GM12878 (cell line): ENCODE results near the gene ANOS1. TPM values are rescaled to one million over a fixed set of nuclear protein-coding genes. Genes with fewer than 3 reads are reported as not detected.

Experiments used
- BCLAF1 ChIP-seq: fragments of 450-650 bp; IDR thresholded peaks from 2 replicates; pipeline ENCODE4 v1.6.1; 2017; ENCODE audit warnings: antibody characterized with exemption, mild to moderate bottlenecking, moderate library complexity
- CEBPB ChIP-seq, 2 experiments: fragments of 150-350 bp in 1 of 2; IDR thresholded peaks; 2 replicates each; pipeline ENCODE4 v1.6.1; 2012 to 2014; ENCODE audit warnings: low read depth in 2 of 2, low read length in 2 of 2, borderline replicate concordance in 1 of 2, inconsistent platforms in 1 of 2
- CHD4 ChIP-seq: fragments of 200-600 bp; sonication (generic); IDR thresholded peaks from 2 replicates; pipeline ENCODE4 v1.6.1; 2016; ENCODE audit warnings: mild to moderate bottlenecking
- IKZF1 ChIP-seq: fragments of 450-650 bp; conservative IDR thresholded peaks from 2 replicates; pipeline ENCODE4 v1.6.1; 2017; ENCODE audit warnings: antibody characterized with exemption, mild to moderate bottlenecking
- MXI1 ChIP-seq: fragments of 150-350 bp; IDR thresholded peaks from 2 replicates; pipeline ENCODE4 v1.6.1; 2011; ENCODE audit warnings: low read depth, mild to moderate bottlenecking, inconsistent platforms, low read length, improper control_type of control experiment
- RAD51 ChIP-seq: fragments of 450-650 bp; IDR thresholded peaks from 2 replicates; pipeline ENCODE4 v1.6.1; 2016; ENCODE audit warnings: moderate library complexity, mild to moderate bottlenecking, inconsistent platforms
- ZNF592 ChIP-seq: fragments of 450-650 bp; IDR thresholded peaks from 2 replicates; pipeline ENCODE4 v1.6.1; 2017; ENCODE audit warnings: mild to moderate bottlenecking, moderate library complexity
- ZZZ3 ChIP-seq: IDR thresholded peaks from 2 replicates; pipeline ENCODE4 v1.6.1; 2011; ENCODE audit warnings: low read depth; ENCODE audit not compliant: control insufficient read depth, insufficient read length
- polyA plus RNA-seq, 11 experiments: library from polyadenylated mRNA; depleted of rRNA in 4 of 11; unstranded in 6 of 11; stranded (reverse) in 5 of 11; fragments of >200 nt; fragmentation: Nextera tagmentation in 4 of 11; fragmentation: Illumina TruSeq in 1 of 11; extraction: Ambion mirVana in 4 of 11; extraction: Trizol in 1 of 11; gene quantifications; 1 replicate in 1 of 11; 2 replicates in 10 of 11; pipeline versions ENCODE4 v1.2.1 to v1.2.3, GENCODE V29; 2011 to 2016; ENCODE audit warnings: inconsistent platforms in 2 of 11, missing spikeins in 2 of 11, low read depth in 1 of 11
- total RNA-seq, 4 experiments: library from RNA; depleted of rRNA in 3 of 4; stranded (reverse); fragments of >200 nt in 3 of 4; fragmentation: Illumina TruSeq in 1 of 4; extraction: Trizol in 1 of 4; gene quantifications; 2 replicates each; pipeline versions ENCODE4 v1.2.1 to v1.2.3, GENCODE V29; 2013 to 2021

The ANOS1 gene
- total and polyA plus RNA-seq, 10 of the 15 experiments (the other 5 are each of a cell fraction or from before 2014, with no cell fraction given): under 0.01 to 4.0 (median 0.03) TPM; not detected in 3

- TF ChIP-seq ZZZ3 (no peak), BCLAF1 (no peak), MXI1 (no peak), IKZF1 (no peak), ZNF592 (no peak), CEBPB (IDR thresholded peaks at IDR 0.05; ENCODE audit: borderline replicate concordance in 1 of 2, low read depth in 2 of 2, low read length in 2 of 2) (no peak), RAD51 (no peak), CHD4 (no peak)
- TF ChIP-seq, all 136 proteins: peak for 0
These were observed 48.2 kb downstream of the ANOS1 start (continued) for GRCh38 chrX:8683687-8684086.
